GM12878 (cell line): ENCODE results near the gene DDX42.

ENCODE experiments used
- BHLHE40 ChIP-seq, 2 experiments: fragments of 450-650 bp in 1 of 2; IDR thresholded peaks; 2 replicates each; pipeline ENCODE4 v1.6.1; 2011 to 2017; ENCODE audit warnings: low read depth in 2 of 2, borderline replicate concordance in 1 of 2, improper control_type of control experiment in 1 of 2, low read length in 1 of 2, mild to moderate bottlenecking in 1 of 2
- CREB1 ChIP-seq: IDR thresholded peaks from 2 replicates; pipeline ENCODE4 v1.6.1; 2012; ENCODE audit warnings: low read depth, mild to moderate bottlenecking, inconsistent platforms
- EP300 ChIP-seq, 2 experiments: fragments of 150-350 bp in 1 of 2; IDR thresholded peaks; 2 replicates each; pipeline ENCODE4 v1.6.1; 2011 to 2012; ENCODE audit warnings: low read depth in 2 of 2, low read length in 2 of 2, borderline replicate concordance in 1 of 2, improper control_type of control experiment in 1 of 2, inconsistent platforms in 1 of 2; ENCODE audit not compliant: control insufficient read depth in 1 of 2
- FOS ChIP-seq: IDR thresholded peaks from 3 replicates; pipeline ENCODE4 v1.6.1; 2011; ENCODE audit warnings: borderline replicate concordance; ENCODE audit not compliant: insufficient read length; ENCODE audit errors: extremely low read depth
- POLR2A ChIP-seq: IDR thresholded peaks from 2 replicates; pipeline ENCODE4 v1.6.1; 2011; ENCODE audit warnings: low read depth, mild to moderate bottlenecking, low read length
- RFX5 ChIP-seq: IDR thresholded peaks from 2 replicates; pipeline ENCODE4 v1.6.1; 2011; ENCODE audit warnings: low read depth, low read length, improper control_type of control experiment
- TARDBP ChIP-seq: IDR thresholded peaks from 2 replicates; pipeline ENCODE4 v1.6.1; 2016; ENCODE audit warnings: borderline replicate concordance
- TF ChIP-seq, protein P1 (sequence below), 3 experiments: IDR thresholded peaks in 2 of 3; conservative IDR thresholded peaks in 1 of 3; 2 replicates each; pipeline ENCODE4 v1.5.1; 2011; ENCODE audit warnings: low read depth in 3 of 3, low read length in 3 of 3, mild to moderate bottlenecking in 3 of 3, control low read depth in 2 of 3, moderate library complexity in 2 of 3, inconsistent platforms in 1 of 3, mixed read lengths in 1 of 3; ENCODE audit not compliant: control insufficient read depth in 2 of 3, insufficient read depth in 1 of 3; ENCODE audit errors: extremely low read depth in 1 of 3

DNA sequence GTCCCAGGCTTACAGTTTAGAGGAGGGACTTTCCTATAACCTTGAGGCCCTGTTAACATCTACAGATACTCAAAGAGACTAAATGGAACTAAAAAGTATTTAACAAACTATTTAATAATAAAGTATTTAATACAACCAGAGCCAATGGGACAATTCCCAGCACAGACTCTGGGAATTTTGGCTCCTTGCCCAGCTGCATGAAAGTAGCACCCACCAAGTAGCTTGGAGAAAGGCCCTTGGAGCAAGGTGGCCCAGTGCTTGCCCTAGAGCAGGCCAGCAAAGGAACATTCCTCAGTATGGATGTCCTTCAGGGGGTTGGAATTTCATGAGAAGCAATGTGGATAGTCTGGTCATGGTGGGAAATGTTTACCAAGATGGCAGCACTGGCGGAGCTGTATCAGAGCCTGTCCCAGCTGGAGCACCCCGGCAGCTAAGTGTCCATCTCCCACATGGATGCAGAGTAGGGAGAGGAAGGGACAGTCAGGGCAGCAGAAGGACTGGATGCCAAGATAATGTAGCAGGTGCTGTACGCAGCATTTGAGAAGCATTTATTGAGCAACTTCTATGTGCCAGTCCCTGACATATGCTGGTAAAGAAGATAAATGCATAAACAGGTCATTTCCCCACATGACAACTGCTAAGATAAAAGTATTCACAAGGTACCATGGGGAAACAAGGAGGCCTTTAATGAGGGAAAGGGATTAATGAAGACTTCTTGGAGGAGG lies 73.7 kb downstream of the DDX42 start:
- no peak for TF ChIP-seq RFX5
- TF ChIP-seq, protein P1, sequence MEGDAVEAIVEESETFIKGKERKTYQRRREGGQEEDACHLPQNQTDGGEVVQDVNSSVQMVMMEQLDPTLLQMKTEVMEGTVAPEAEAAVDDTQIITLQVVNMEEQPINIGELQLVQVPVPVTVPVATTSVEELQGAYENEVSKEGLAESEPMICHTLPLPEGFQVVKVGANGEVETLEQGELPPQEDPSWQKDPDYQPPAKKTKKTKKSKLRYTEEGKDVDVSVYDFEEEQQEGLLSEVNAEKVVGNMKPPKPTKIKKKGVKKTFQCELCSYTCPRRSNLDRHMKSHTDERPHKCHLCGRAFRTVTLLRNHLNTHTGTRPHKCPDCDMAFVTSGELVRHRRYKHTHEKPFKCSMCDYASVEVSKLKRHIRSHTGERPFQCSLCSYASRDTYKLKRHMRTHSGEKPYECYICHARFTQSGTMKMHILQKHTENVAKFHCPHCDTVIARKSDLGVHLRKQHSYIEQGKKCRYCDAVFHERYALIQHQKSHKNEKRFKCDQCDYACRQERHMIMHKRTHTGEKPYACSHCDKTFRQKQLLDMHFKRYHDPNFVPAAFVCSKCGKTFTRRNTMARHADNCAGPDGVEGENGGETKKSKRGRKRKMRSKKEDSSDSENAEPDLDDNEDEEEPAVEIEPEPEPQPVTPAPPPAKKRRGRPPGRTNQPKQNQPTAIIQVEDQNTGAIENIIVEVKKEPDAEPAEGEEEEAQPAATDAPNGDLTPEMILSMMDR (IDR thresholded peaks at IDR 0.05 in 2 of 3, conservative IDR thresholded peaks at IDR 0.05 in 1 of 3; ENCODE audit: control insufficient read depth in 2 of 3, extremely low read depth in 1 of 3, insufficient read depth in 1 of 3, low read depth in 3 of 3, low read length in 3 of 3): no peak
- TF ChIP-seq POLR2A: no peak
- TF ChIP-seq EP300 (IDR thresholded peaks at IDR 0.05; ENCODE audit: borderline replicate concordance in 1 of 2, control insufficient read depth in 1 of 2, low read depth in 2 of 2, low read length in 2 of 2): no peak
- TF ChIP-seq FOS: no peak
- TF ChIP-seq CREB1: no peak
- TF ChIP-seq BHLHE40 (IDR thresholded peaks at IDR 0.05; ENCODE audit: borderline replicate concordance in 1 of 2, low read depth in 2 of 2, low read length in 1 of 2): no peak
- no peak for TF ChIP-seq TARDBP
